Neural cell (in vitro differentiated cells): ENCODE results near the gene HSPBAP1.
"Not testable (repeated sequence)": the region's sequence is repeated elsewhere in the genome, so short reads cannot be mapped to it uniquely, and the experiment has no call there.

Source experiments
- CTCF ChIP-seq: fragments of 450-650 bp; IDR thresholded peaks from 2 replicates; pipeline ENCODE4 v1.5.1; 2014; ENCODE audit warnings: antibody characterized with exemption, mild to moderate bottlenecking, moderate library complexity; ENCODE audit not compliant: poor library complexity, severe bottlenecking
- EP300 ChIP-seq: fragments of 450-650 bp; conservative IDR thresholded peaks from 2 replicates; pipeline ENCODE4 v1.6.1; 2014; ENCODE audit warnings: antibody characterized with exemption, mild to moderate bottlenecking, moderate library complexity; ENCODE audit not compliant: poor library complexity, severe bottlenecking
- EZH2 ChIP-seq: fragments of 200-600, 300-800 bp; shearing (Covaris generic), sonication (generic); IDR thresholded peaks from 2 replicates; pipeline ENCODE4 v1.6.1; 2014; ENCODE audit warnings: antibody characterized with exemption, low read length, borderline replicate concordance, mild to moderate bottlenecking; ENCODE audit not compliant: insufficient read depth, poor library complexity, severe bottlenecking
- POLR2AphosphoS5 ChIP-seq: IDR thresholded peaks from 2 replicates; pipeline ENCODE4 v1.6.1; 2012
- SMC3 ChIP-seq: fragments of 450-650 bp; conservative IDR thresholded peaks from 2 replicates; pipeline ENCODE4 v1.6.1; 2014; ENCODE audit warnings: antibody characterized with exemption, mild to moderate bottlenecking, moderate library complexity; ENCODE audit not compliant: poor library complexity
- TAF1 ChIP-seq: IDR thresholded peaks from 2 replicates; pipeline ENCODE4 v1.6.1; 2012; ENCODE audit warnings: low read depth

GRCh38 chr3:122732682-122733525 is 60.7 kb downstream of the HSPBAP1 start:
- TF ChIP-seq EP300, EZH2, CTCF, SMC3, POLR2AphosphoS5, TAF1: not testable (repeated sequence)
